HCT116 (cell line): ENCODE measurements around the gene ZNF445. TPM values are rescaled to one million over a fixed set of nuclear protein-coding genes. Genes with fewer than 3 reads are reported as not detected.

Experiments used
- ATAC-seq: fragments of 200-7000 bp; cut with Tn5 transposase; 2 replicates; pipeline ENCODE4 v1.9.1; 2020; ENCODE audit warnings: mild to moderate bottlenecking, moderate library complexity
- BruUV-seq: library from RNA; stranded (reverse); fragments of 400-500 nt; replicated peaks from 2 replicates; lab custom pipeline; 2021; lab: Mats Ljungman, UMichigan
- CTCF ChIA-PET: fragments of 300-600 bp; sonication (Branson Sonifier 250); formaldehyde crosslinking; loops from one replicate; lab custom pipeline; 2021; ENCODE audit warnings: antibody characterized with exemption; lab: Charles Lee
- POLR2A ChIA-PET: fragments of 300-600, 350-600 bp; sonication (Branson Sonifier 250); formaldehyde crosslinking; loops from one replicate; lab custom pipeline; 2021; ENCODE audit warnings: antibody characterized with exemption; lab: Charles Lee
- RAD21 ChIA-PET, 2 experiments: fragments of 300-600 bp; sonication (Branson Sonifier 250); formaldehyde crosslinking; loops; one replicate each; lab custom pipeline; 2023; ENCODE audit warnings: low total read pairs in 2 of 2; ENCODE audit not compliant: uncharacterized antibody in 2 of 2, unreplicated experiment in 2 of 2, low non-redundant PET in 1 of 2; lab: Charles Lee
- DNase-seq: peaks from one replicate; pipeline ENCODE4 v3.0.0-alpha.2; 2010; ENCODE audit warnings: low read depth, low spot score
- H2AFZ ChIP-seq: fragments of 200-600 bp; shearing (Covaris generic), sonication (generic); 2 replicates; pipeline ENCODE4 v1.6.1; 2017; ENCODE audit warnings: low read depth, mixed run types, mixed read lengths, antibody characterized with exemption, low read length; ENCODE audit not compliant: poor library complexity, severe bottlenecking
- H3K27ac ChIP-seq: 2 replicates; pipeline ENCODE4 v1.5.1; 2012; ENCODE audit warnings: low read depth, low read length
- H3K27me3 ChIP-seq: fragments of 200-600 bp; sonication (generic); 2 replicates; pipeline ENCODE4 v1.6.1; 2016; ENCODE audit warnings: mixed run types, low read length, mixed read lengths; ENCODE audit not compliant: insufficient read depth
- H3K36me3 ChIP-seq, 2 experiments: fragments of 200-500 bp in 1 of 2; fragments of 200-600 bp in 1 of 2; sonication (Bioruptor generic) in 1 of 2; sonication (generic) in 1 of 2; 2 replicates each; pipeline versions ENCODE4 v1.5.1 to v1.6.1; 2014 to 2016; ENCODE audit warnings: low read length in 2 of 2, inconsistent platforms in 1 of 2, mixed read lengths in 1 of 2, mixed run types in 1 of 2; ENCODE audit not compliant: insufficient read depth in 2 of 2, control insufficient read depth in 1 of 2
- H3K4me1 ChIP-seq, 2 experiments: fragments of 200-600 bp in 1 of 2; sonication (generic) in 1 of 2; 2 replicates each; pipeline versions ENCODE4 v1.5.1 to v1.6.1; 2012 to 2017; ENCODE audit warnings: low read length in 2 of 2, inconsistent platforms in 1 of 2, mild to moderate bottlenecking in 1 of 2, mixed read lengths in 1 of 2, mixed run types in 1 of 2, moderate library complexity in 1 of 2; ENCODE audit not compliant: insufficient read depth in 2 of 2, control insufficient read depth in 1 of 2
- H3K4me2 ChIP-seq: fragments of 200-600 bp; sonication (generic); 2 replicates; pipeline ENCODE4 v1.6.1; 2017; ENCODE audit warnings: mixed run types, low read length, mixed read lengths
- H3K4me3 ChIP-seq, 2 experiments: fragments of 200-600 bp in 1 of 2; sonication (generic) in 1 of 2; replicated peaks in 1 of 2; 2 replicates each; pipeline ENCODE4 v1.5.1; 2011 to 2016; ENCODE audit warnings: low read length in 2 of 2, control low read depth in 1 of 2, low read depth in 1 of 2, mild to moderate bottlenecking in 1 of 2, mixed read lengths in 1 of 2, mixed run types in 1 of 2
- H3K79me2 ChIP-seq: fragments of 200-600 bp; sonication (generic); 2 replicates; pipeline ENCODE4 v1.6.1; 2017; ENCODE audit warnings: mild to moderate bottlenecking, mixed run types, low read length, moderate library complexity, mixed read lengths; ENCODE audit not compliant: insufficient read depth
- H3K9ac ChIP-seq: fragments of 200-600 bp; sonication (generic); 2 replicates; pipeline ENCODE4 v1.6.1; 2016; ENCODE audit warnings: low read length, mixed read lengths
- H3K9me2 ChIP-seq: fragments of 200-600 bp; sonication (generic), shearing (Covaris generic); 2 replicates; pipeline ENCODE4 v1.6.1; 2017; ENCODE audit warnings: mixed run types, mild to moderate bottlenecking, moderate library complexity; ENCODE audit not compliant: insufficient read depth
- H3K9me3 ChIP-seq, 2 experiments: fragments of 200-500 bp in 1 of 2; fragments of 200-600 bp in 1 of 2; sonication (Bioruptor generic) in 1 of 2; sonication (generic) in 1 of 2; 2 replicates each; pipeline ENCODE4 v1.6.1; 2014 to 2017; ENCODE audit warnings: low read length in 2 of 2, mixed read lengths in 2 of 2, inconsistent platforms in 1 of 2, low read depth in 1 of 2, mild to moderate bottlenecking in 1 of 2, mixed run types in 1 of 2, moderate library complexity in 1 of 2; ENCODE audit not compliant: control insufficient read depth in 1 of 2, insufficient read depth in 1 of 2
- H4K20me1 ChIP-seq: fragments of 200-600 bp; sonication (generic), shearing (Covaris generic); 2 replicates; pipeline ENCODE4 v1.6.1; 2017; ENCODE audit warnings: mixed run types, mild to moderate bottlenecking, moderate library complexity; ENCODE audit not compliant: insufficient read depth
- ATF3 ChIP-seq: IDR thresholded peaks from 2 replicates; pipeline ENCODE4 v1.6.1; 2012
- CBX3 ChIP-seq: IDR thresholded peaks from 2 replicates; pipeline ENCODE4 v1.6.1; 2012; ENCODE audit warnings: low read depth
- CEBPB ChIP-seq: IDR thresholded peaks from 2 replicates; pipeline ENCODE4 v1.6.1; 2012; ENCODE audit warnings: low read depth
- EGR1 ChIP-seq: IDR thresholded peaks from 2 replicates; pipeline ENCODE4 v1.6.1; 2012; ENCODE audit warnings: low read depth
- ELF1 ChIP-seq: IDR thresholded peaks from 2 replicates; pipeline ENCODE4 v1.6.1; 2012; ENCODE audit warnings: low read depth, borderline replicate concordance
- EZH2 ChIP-seq: fragments of 200-600 bp; sonication (generic); IDR thresholded peaks from 2 replicates; pipeline ENCODE4 v1.6.1; 2017; ENCODE audit warnings: antibody characterized with exemption, mixed run types
- EZH2phosphoT487 ChIP-seq: fragments of 200-600 bp; IDR thresholded peaks from 2 replicates; pipeline ENCODE4 v1.6.1; 2018; ENCODE audit warnings: antibody characterized with exemption, borderline replicate concordance
- JUND ChIP-seq: IDR thresholded peaks from 2 replicates; pipeline ENCODE4 v1.6.1; 2012
- MAX ChIP-seq: IDR thresholded peaks from 2 replicates; pipeline ENCODE4 v1.6.1; 2012
- POLR2AphosphoS5 ChIP-seq: IDR thresholded peaks from 2 replicates; pipeline ENCODE4 v1.6.1; 2011; ENCODE audit warnings: mild to moderate bottlenecking, low read depth, low read length, moderate library complexity
- RAD21 ChIP-seq: IDR thresholded peaks from 2 replicates; pipeline ENCODE4 v1.6.1; 2012; ENCODE audit warnings: low read depth, mild to moderate bottlenecking
- REST ChIP-seq: IDR thresholded peaks from 2 replicates; pipeline ENCODE4 v1.6.1; 2012; ENCODE audit warnings: low read depth
- SIN3A ChIP-seq: IDR thresholded peaks from 2 replicates; pipeline ENCODE4 v1.6.1; 2012; ENCODE audit warnings: low read depth
- SRF ChIP-seq: IDR thresholded peaks from 2 replicates; pipeline ENCODE4 v1.6.1; 2012; ENCODE audit warnings: low read depth
- TCF7L2 ChIP-seq: IDR thresholded peaks from 2 replicates; pipeline ENCODE4 v1.7.0; 2011; ENCODE audit warnings: borderline replicate concordance, inconsistent platforms; ENCODE audit not compliant: insufficient read depth, insufficient read length; ENCODE audit errors: extremely low read depth
- YY1 ChIP-seq: IDR thresholded peaks from 2 replicates; pipeline ENCODE4 v1.6.1; 2011; ENCODE audit warnings: low read length, low read depth, moderate library complexity, mild to moderate bottlenecking; ENCODE audit not compliant: insufficient replicate concordance; ENCODE audit errors: extremely low read depth
- ZBTB33 ChIP-seq: IDR thresholded peaks from 2 replicates; pipeline ENCODE4 v1.6.1; 2011; ENCODE audit warnings: mild to moderate bottlenecking, low read length, moderate library complexity; ENCODE audit not compliant: insufficient replicate concordance; ENCODE audit errors: extremely low read depth
- ZFX ChIP-seq: fragments of 450-650 bp; IDR thresholded peaks from 2 replicates; pipeline ENCODE4 v1.6.1; 2017
- ZNF274 ChIP-seq: fragments of 200-500 bp; sonication (Bioruptor generic); IDR thresholded peaks from 2 replicates; pipeline ENCODE4 v1.6.1; 2014; ENCODE audit warnings: mild to moderate bottlenecking, low read depth, low read length, inconsistent platforms
- intact Hi-C: fragments of 100-400 bp; cut with micrococcal nuclease; formaldehyde crosslinking; loops from 2 replicates; pipeline ENCODE4 v1.10.0; 2022
- total RNA-seq: library from RNA; stranded (reverse); gene quantifications from one replicate; pipeline ENCODE4 v1.2.1, GENCODE V29; 2021; ENCODE audit not compliant: unreplicated experiment

ZNF445 gene
- total RNA-seq, 1 experiment from 2014 or later: 19.9 TPM

GRCh38 chr3:44430466-44430865, 47.0 kb downstream of the ZNF445 start:
- ChIA-PET POLR2A (no interaction called here), CTCF (no interaction called here), RAD21 (no interaction called here)
- no peaks in the 10 kb centered on the region for H3K4me1 ChIP-seq
- H4K20me1 ChIP-seq: no peaks in the 10 kb centered on the region; the same call in 1 of the 2 replicates
- H3K9ac ChIP-seq: no peak overlapping the region
- H3K36me3 ChIP-seq: no peaks in the 10 kb centered on the region
- H3K9me2 ChIP-seq: no peaks in the 10 kb centered on the region
- no peak overlapping the region for H3K4me3 ChIP-seq
- H3K4me2 ChIP-seq: no peak overlapping the region
- H3K27ac ChIP-seq: no peak overlapping the region
- DNase-seq (no peak), ATAC-seq (no peak)
- no peaks in the 10 kb centered on the region for H3K79me2 ChIP-seq
- no TSS peak for BruUV-seq
- no peak overlapping the region for H2AFZ ChIP-seq
- intact Hi-C loops: no loop called here
- no peaks in the 10 kb centered on the region for H3K27me3 ChIP-seq
- H3K9me3 ChIP-seq: no peaks in the 10 kb centered on the region
- TF ChIP-seq EZH2: no peak
- no peak for TF ChIP-seq TCF7L2
- TF ChIP-seq ZNF274: no peak
- no peak for TF ChIP-seq ZFX
- no peak for TF ChIP-seq REST
- TF ChIP-seq YY1: no peak
- no peak for TF ChIP-seq CEBPB
- no peak for TF ChIP-seq POLR2AphosphoS5
- TF ChIP-seq ZBTB33: no peak
- no peak for TF ChIP-seq RAD21
- no peak for TF ChIP-seq EZH2phosphoT487
- TF ChIP-seq SRF: no peak
- no peak for TF ChIP-seq JUND
- no peak for TF ChIP-seq ELF1
- no peak for TF ChIP-seq SIN3A
- no peak for TF ChIP-seq MAX
- no peak for TF ChIP-seq CBX3
- TF ChIP-seq ATF3: no peak
- no peak for TF ChIP-seq EGR1
